HG02571 (cell line): Measurements from ENCODE around the gene RIPK4.
"Not testable (repeated sequence)": the region's sequence is repeated elsewhere in the genome, so short reads cannot be mapped to it uniquely, and the experiment has no call there.

Experiments
- ATAC-seq: cut with Tn5 transposase; IDR thresholded peaks from one replicate; pipeline ENCODE4 v1.9.1; 2021; ENCODE audit warnings: mild to moderate bottlenecking, moderate library complexity; ENCODE audit not compliant: unreplicated experiment

Gene RIPK4

GRCh38 chr21:41796476-41797080 is 29.7 kb upstream of the RIPK4 start:
- no peak for ATAC-seq

- ATAC-seq, result no peak
These were observed 28.9 kb upstream of the RIPK4 start for GRCh38 chr21:41795726-41796125.

GRCh38 chr21:41794600-41794999 is 27.7 kb upstream of the RIPK4 start:
- ATAC-seq, result no peak

- no peak for ATAC-seq
These were observed 25.9 kb upstream of the RIPK4 start for GRCh38 chr21:41792711-41793110.

GRCh38 chr21:41786509-41786987 is 19.7 kb upstream of the RIPK4 start:
- no peak for ATAC-seq

- not testable (repeated sequence) for ATAC-seq
These were observed 18.4 kb upstream of the RIPK4 start for GRCh38 chr21:41785262-41785661.

GRCh38 chr21:41784456-41785102 is 17.7 kb upstream of the RIPK4 start:
- no peak for ATAC-seq

GRCh38 chr21:41783476-41784180 is 16.8 kb upstream of the RIPK4 start:
- ATAC-seq, result no peak

GRCh38 chr21:41781050-41781410 is 14.2 kb upstream of the RIPK4 start:
- no peak for ATAC-seq

- ATAC-seq, result no peak
These were observed 13.6 kb upstream of the RIPK4 start for GRCh38 chr21:41780337-41781049.

GRCh38 chr21:41779659-41780058 is 12.8 kb upstream of the RIPK4 start:
- ATAC-seq, result no peak

GRCh38 chr21:41778930-41779600 is 12.2 kb upstream of the RIPK4 start:
- no peak for ATAC-seq

GRCh38 chr21:41777951-41778815 is 11.3 kb upstream of the RIPK4 start:
- no peak for ATAC-seq

GRCh38 chr21:41776778-41777177 is 9.9 kb upstream of the RIPK4 start:
- no peak for ATAC-seq

GRCh38 chr21:41775149-41775472 is 8.3 kb upstream of the RIPK4 start:
- no peak for ATAC-seq

- ATAC-seq, result no peak
These were observed 7.8 kb upstream of the RIPK4 start for GRCh38 chr21:41774467-41775148.

- no peak for ATAC-seq
These were observed 5.7 kb upstream of the RIPK4 start for GRCh38 chr21:41772351-41773080.

GRCh38 chr21:41771625-41771945 is 4.7 kb upstream of the RIPK4 start:
- ATAC-seq, result no peak
